ENCODE measurements around the gene RPRM.

DNA sequence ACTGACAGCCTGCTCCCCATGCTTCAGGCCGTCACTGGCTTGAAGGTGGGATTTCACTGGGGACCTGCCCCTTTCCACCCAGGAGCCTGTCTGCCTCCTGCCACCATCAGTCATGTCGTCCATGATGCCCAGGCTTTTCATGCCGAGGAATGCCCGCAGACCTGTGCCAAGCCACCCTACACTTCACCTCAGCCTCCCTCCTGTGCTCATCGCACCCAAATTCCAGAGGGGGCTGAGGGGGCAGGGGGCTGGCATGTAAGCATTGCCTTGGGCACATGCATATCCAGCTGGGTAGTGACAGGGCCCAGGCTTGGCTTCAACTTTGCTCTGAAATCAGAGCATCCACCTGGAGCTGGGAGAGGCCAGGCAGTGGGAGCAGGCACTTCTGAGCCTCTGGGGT is 20.9 kb upstream of the RPRM start:
- TF ChIP-seq POLR2A (IDR thresholded peaks at IDR 0.05; ENCODE audit: low read depth) (no peak), EP300 (IDR thresholded peaks at IDR 0.05) (no peak), POLR2AphosphoS5 (IDR thresholded peaks at IDR 0.05) (no peak)
- TF ChIP-seq, protein P1, sequence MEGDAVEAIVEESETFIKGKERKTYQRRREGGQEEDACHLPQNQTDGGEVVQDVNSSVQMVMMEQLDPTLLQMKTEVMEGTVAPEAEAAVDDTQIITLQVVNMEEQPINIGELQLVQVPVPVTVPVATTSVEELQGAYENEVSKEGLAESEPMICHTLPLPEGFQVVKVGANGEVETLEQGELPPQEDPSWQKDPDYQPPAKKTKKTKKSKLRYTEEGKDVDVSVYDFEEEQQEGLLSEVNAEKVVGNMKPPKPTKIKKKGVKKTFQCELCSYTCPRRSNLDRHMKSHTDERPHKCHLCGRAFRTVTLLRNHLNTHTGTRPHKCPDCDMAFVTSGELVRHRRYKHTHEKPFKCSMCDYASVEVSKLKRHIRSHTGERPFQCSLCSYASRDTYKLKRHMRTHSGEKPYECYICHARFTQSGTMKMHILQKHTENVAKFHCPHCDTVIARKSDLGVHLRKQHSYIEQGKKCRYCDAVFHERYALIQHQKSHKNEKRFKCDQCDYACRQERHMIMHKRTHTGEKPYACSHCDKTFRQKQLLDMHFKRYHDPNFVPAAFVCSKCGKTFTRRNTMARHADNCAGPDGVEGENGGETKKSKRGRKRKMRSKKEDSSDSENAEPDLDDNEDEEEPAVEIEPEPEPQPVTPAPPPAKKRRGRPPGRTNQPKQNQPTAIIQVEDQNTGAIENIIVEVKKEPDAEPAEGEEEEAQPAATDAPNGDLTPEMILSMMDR (IDR thresholded peaks at IDR 0.05) = no peak

Data from esophagus muscularis mucosa (tissue), 4 donors.